H1 (cell line): ENCODE results near the gene SPDYA. TPM values are rescaled to one million over a fixed set of nuclear protein-coding genes. Genes with fewer than 3 reads are reported as not detected.

ENCODE experiments used
- CTCF ChIA-PET: fragments of 300-600 bp; sonication (Branson Sonifier 250); formaldehyde crosslinking; loops from one replicate; lab custom pipeline; 2021; ENCODE audit not compliant: partially characterized antibody; lab: Charles Lee
- POLR2A ChIA-PET: fragments of 300-600 bp; sonication (Branson Sonifier 250); formaldehyde crosslinking; loops from one replicate; lab custom pipeline; 2021; ENCODE audit warnings: inconsistent platforms; ENCODE audit not compliant: partially characterized antibody; lab: Charles Lee
- DNase-seq, 2 experiments: peaks; one replicate each; pipeline versions ENCODE4 v3.0.0 to v3.0.0-alpha.2; 2010 to 2022; ENCODE audit warnings: low spot score in 2 of 2, low read depth in 1 of 2, mixed read lengths in 1 of 2
- FAIRE-seq: peaks from 2 replicates; lab custom pipeline; 2011; peaks lifted over from hg19 to GRCh38; lab: Jason Lieb, UNC
- H2AFZ ChIP-seq: 2 replicates; pipeline ENCODE4 v1.8.1; 2012; ENCODE audit warnings: low read length, inconsistent platforms
- H2AK5ac ChIP-seq: 2 replicates; pipeline ENCODE4 v1.6.1; 2013; ENCODE audit warnings: low read depth, low read length
- H2BK120ac ChIP-seq: replicated peaks from 2 replicates; pipeline ENCODE3; 2013; ENCODE audit warnings: low read depth, low read length, inconsistent platforms
- H2BK12ac ChIP-seq: 2 replicates; pipeline ENCODE4 v1.6.1; 2013; ENCODE audit warnings: low read depth, low read length
- H2BK15ac ChIP-seq: 2 replicates; pipeline ENCODE4 v1.6.1; 2013; ENCODE audit warnings: low read length
- H2BK20ac ChIP-seq: 2 replicates; pipeline ENCODE4 v1.6.1; 2013; ENCODE audit warnings: low read length
- H2BK5ac ChIP-seq: 2 replicates; pipeline ENCODE4 v1.6.1; 2013; ENCODE audit warnings: low read depth, low read length
- H3K14ac ChIP-seq: 2 replicates; pipeline ENCODE4 v1.6.1; 2013; ENCODE audit warnings: inconsistent platforms; ENCODE audit not compliant: insufficient read length
- H3K18ac ChIP-seq: 2 replicates; pipeline ENCODE4 v1.6.1; 2013; ENCODE audit warnings: low read length; ENCODE audit errors: extremely low read depth
- H3K23ac ChIP-seq: 2 replicates; pipeline ENCODE4 v1.6.1; 2013; ENCODE audit warnings: inconsistent platforms; ENCODE audit not compliant: insufficient read length
- H3K23me2 ChIP-seq: 2 replicates; pipeline ENCODE4 v1.6.1; 2013; ENCODE audit warnings: low read depth, low read length
- H3K27ac ChIP-seq: 2 replicates; pipeline ENCODE4 v1.6.1; 2011; ENCODE audit warnings: low read depth, low read length, inconsistent platforms
- H3K27me3 ChIP-seq, 4 experiments: replicated peaks in 1 of 4; 1 replicate in 1 of 4; 2 replicates in 3 of 4; pipeline versions ENCODE4 v1.6.1 to v1.8.1; 2011 to 2013; ENCODE audit warnings: low read length in 3 of 4, mild to moderate bottlenecking in 3 of 4, inconsistent platforms in 2 of 4, mixed read lengths in 2 of 4, moderate library complexity in 1 of 4; ENCODE audit not compliant: control insufficient read depth in 3 of 4, insufficient read depth in 3 of 4; ENCODE audit errors: extremely low read depth in 1 of 4
- H3K36me3 ChIP-seq, 4 experiments: 2 replicates each; pipeline versions ENCODE4 v1.6.1 to v1.8.1; 2011 to 2013; ENCODE audit warnings: mild to moderate bottlenecking in 4 of 4, low read length in 3 of 4, moderate library complexity in 2 of 4, control low read depth in 1 of 4, inconsistent platforms in 1 of 4; ENCODE audit not compliant: insufficient read depth in 4 of 4, control insufficient read depth in 2 of 4
- H3K4ac ChIP-seq: replicated peaks from 2 replicates; pipeline ENCODE3; 2013; ENCODE audit warnings: low read length, low read depth, mixed read lengths, inconsistent platforms; ENCODE audit not compliant: insufficient read length
- H3K4me1 ChIP-seq, 4 experiments: replicated peaks in 1 of 4; 1 replicate in 1 of 4; 2 replicates in 3 of 4; pipeline versions ENCODE4 v1.6.1 to v1.8.1; 2011 to 2013; ENCODE audit warnings: low read length in 3 of 4, inconsistent platforms in 2 of 4, mixed read lengths in 1 of 4; ENCODE audit not compliant: insufficient read depth in 4 of 4, control insufficient read depth in 3 of 4
- H3K4me2 ChIP-seq, 2 experiments: 2 replicates each; pipeline versions ENCODE4 v1.6.1 to v1.8.1; 2011 to 2013; ENCODE audit warnings: low read depth in 2 of 2, low read length in 2 of 2, control low read depth in 1 of 2, inconsistent platforms in 1 of 2, mild to moderate bottlenecking in 1 of 2; ENCODE audit not compliant: insufficient read depth in 1 of 2
- H3K4me3 ChIP-seq, 4 experiments: fragments of 200-600, 300-600 bp in 1 of 4; sonication (generic), shearing (Covaris generic), sonication (Bioruptor Twin) in 1 of 4; 2 replicates each; pipeline versions ENCODE4 v1.5.1 to v1.8.1; 2011 to 2016; ENCODE audit warnings: low read length in 4 of 4, low read depth in 3 of 4, control low read depth in 2 of 4, inconsistent platforms in 2 of 4, mild to moderate bottlenecking in 2 of 4, mixed read lengths in 1 of 4, moderate library complexity in 1 of 4; ENCODE audit not compliant: insufficient read depth in 2 of 4; ENCODE audit errors: extremely low read depth in 1 of 4
- H3K56ac ChIP-seq: replicated peaks from 2 replicates; pipeline ENCODE3; 2013; ENCODE audit warnings: low read depth, mild to moderate bottlenecking, mixed read lengths, low read length, inconsistent platforms; ENCODE audit not compliant: insufficient read length
- H3K79me1 ChIP-seq: 2 replicates; pipeline ENCODE4 v1.6.1; 2013; ENCODE audit warnings: low read depth, low read length, control low read depth
- H3K79me2 ChIP-seq, 2 experiments: 2 replicates each; pipeline versions ENCODE4 v1.6.1 to v1.8.1; 2012 to 2013; ENCODE audit warnings: low read length in 2 of 2, mild to moderate bottlenecking in 2 of 2, inconsistent platforms in 1 of 2; ENCODE audit not compliant: insufficient read depth in 2 of 2, control insufficient read depth in 1 of 2
- H3K9ac ChIP-seq, 4 experiments: replicated peaks in 1 of 4; 1 replicate in 1 of 4; 2 replicates in 3 of 4; pipeline versions ENCODE4 v1.6.1 to v1.8.1; 2011 to 2013; ENCODE audit warnings: low read depth in 3 of 4, low read length in 3 of 4, control low read depth in 2 of 4, mild to moderate bottlenecking in 2 of 4, moderate library complexity in 2 of 4, inconsistent platforms in 1 of 4; ENCODE audit errors: extremely low read depth in 1 of 4
- H3K9me3 ChIP-seq, 2 experiments: 2 replicates each; pipeline versions ENCODE4 v1.6.1 to v1.8.1; 2012 to 2013; ENCODE audit warnings: mild to moderate bottlenecking in 2 of 2, moderate library complexity in 2 of 2, control low read depth in 1 of 2, inconsistent platforms in 1 of 2, low read depth in 1 of 2, low read length in 1 of 2, mixed read lengths in 1 of 2; ENCODE audit not compliant: insufficient read depth in 2 of 2
- H4K20me1 ChIP-seq, 2 experiments: replicated peaks in 1 of 2; 2 replicates each; pipeline versions ENCODE3 to v1.8.1; 2011 to 2013; ENCODE audit warnings: inconsistent platforms in 2 of 2, low read length in 2 of 2, mild to moderate bottlenecking in 1 of 2; ENCODE audit not compliant: insufficient read depth in 2 of 2, control insufficient read depth in 1 of 2
- H4K5ac ChIP-seq: 2 replicates; pipeline ENCODE4 v1.6.1; 2013; ENCODE audit warnings: low read length, low read depth, mixed read lengths, inconsistent platforms; ENCODE audit not compliant: insufficient read length
- H4K8ac ChIP-seq: 2 replicates; pipeline ENCODE4 v1.8.0; 2013; ENCODE audit warnings: mild to moderate bottlenecking, moderate library complexity, low read length, inconsistent platforms; ENCODE audit not compliant: insufficient read depth; ENCODE audit errors: extremely low read depth
- H4K91ac ChIP-seq: replicated peaks from 2 replicates; pipeline ENCODE3; 2013; ENCODE audit warnings: low read length, mixed read lengths, inconsistent platforms; ENCODE audit not compliant: insufficient read length
- CHD1 ChIP-seq: IDR thresholded peaks from 2 replicates; pipeline ENCODE4 v1.6.1; 2012; ENCODE audit warnings: low read depth, low read length, improper control_type of control experiment
- GTF2F1 ChIP-seq: IDR thresholded peaks from 2 replicates; pipeline ENCODE4 v1.6.1; 2012; ENCODE audit warnings: low read depth, low read length, improper control_type of control experiment, borderline replicate concordance
- HDAC2 ChIP-seq, 2 experiments: fragments of 300-600 bp in 1 of 2; sonication (generic) in 1 of 2; IDR thresholded peaks; 2 replicates each; pipeline ENCODE4 v1.6.1; 2011 to 2012; ENCODE audit warnings: low read depth in 2 of 2, low read length in 2 of 2, mild to moderate bottlenecking in 2 of 2, moderate library complexity in 2 of 2, borderline replicate concordance in 1 of 2, inconsistent platforms in 1 of 2
- SP1 ChIP-seq: IDR thresholded peaks from 2 replicates; pipeline ENCODE4 v1.6.1; 2011; ENCODE audit warnings: low read depth, low read length
- WGBS, 2 experiments: shearing (Covaris generic) in 1 of 2; methylation state at CpG; one replicate each; pipeline versions ENCODE4 v1.1.6 to v1.1.7; 2013 to 2015; ENCODE audit warnings: low lambda C conversion rate in 2 of 2, mixed read lengths in 2 of 2, inconsistent platforms in 1 of 2, low coverage in 1 of 2, missing lambda C conversion rate in 1 of 2; ENCODE audit not compliant: insufficient replicate concordance in 2 of 2, insufficient coverage in 1 of 2, insufficient read length in 1 of 2; ENCODE audit errors: extremely low coverage in 1 of 2, missing lambda C conversion rate in 1 of 2; 5-methylcytosine and 5-hydroxymethylcytosine counted together
- polyA plus RNA-seq, 7 experiments: library from polyadenylated mRNA; depleted of rRNA in 3 of 7; stranded (reverse) in 5 of 7; unstranded in 2 of 7; fragments of >200 nt in 5 of 7; fragments of 200-250 nt in 2 of 7; gene quantifications; 1 replicate in 5 of 7; 2 replicates in 1 of 7; 4 replicates in 1 of 7; pipeline versions ENCODE4 v1.2.1 to v1.2.3, GENCODE V29; 2011 to 2013; ENCODE audit warnings: missing spikeins in 2 of 7, mixed read lengths in 2 of 7
- total RNA-seq: library from RNA; stranded (reverse); fragmentation: NEBNext Ultra II Directional; extraction: Animal tissue kit (Norgen Biotek cat#: 25700); gene quantifications from 2 replicates; pipeline ENCODE4 v1.2.1, GENCODE V29; 2021

The SPDYA gene
- total and polyA plus RNA-seq, 2 of the 8 experiments (the other 6 are each of a cell fraction or from before 2014, with no cell fraction given), result 0.12 to 0.35 TPM

DNA sequence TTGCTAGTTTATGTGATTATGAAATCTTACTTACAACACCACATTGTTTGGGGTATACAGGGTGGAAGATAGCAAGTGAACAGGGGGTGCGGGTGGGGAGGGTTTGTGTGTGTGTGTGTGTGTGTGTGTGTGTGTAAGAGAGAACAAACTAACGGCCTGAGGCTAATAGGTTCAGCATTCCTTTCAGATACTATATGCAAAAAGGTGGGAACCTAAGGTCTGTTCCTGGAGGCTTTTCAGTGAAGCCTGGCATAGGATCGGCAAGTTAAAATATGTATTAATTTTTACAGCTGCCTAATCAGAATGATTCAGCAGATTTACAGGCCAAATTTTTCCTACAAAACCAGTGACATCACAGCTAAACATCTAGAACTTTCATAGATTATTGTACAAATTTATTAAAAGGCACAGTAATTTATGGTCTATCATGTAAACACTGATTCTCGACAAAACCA, 7.6 kb upstream of the SPDYA start:
- no peak overlapping the region for H3K14ac ChIP-seq
- no peaks in the 10 kb centered on the region for H3K23me2 ChIP-seq
- no peak overlapping the region for H3K23ac ChIP-seq
- H2BK120ac ChIP-seq, result no peak overlapping the region
- POLR2A ChIA-PET, result interaction anchor here (1.5 kb wide), 1 partner anchor 8 kb away, joined by 3 read pairs; no protein-coding TSS in a partner anchor
- 83% methylated on average over 4 of the region's 4 CpGs; no CpG with 5 or more reads in 1 of the 2 experiments for WGBS, 2 experiments
- CTCF ChIA-PET, result interaction anchor here (1.2 to 1.4 kb wide), 3 partner anchors 13 to 208 kb away, joined by 3 read pairs; no protein-coding TSS in a partner anchor
- FAIRE-seq, result no peak
- peaks cover 0 to 33% (median 13%) of the 10 kb centered on the region in 4 experiments; a peak in 4 of 8 replicates for H3K36me3 ChIP-seq
- no peak overlapping the region for H2AK5ac ChIP-seq
- H3K9me3 ChIP-seq, result no peaks in the 10 kb centered on the region
- H4K20me1 ChIP-seq, result peaks cover 0 to 3% of the 10 kb centered on the region in 2 experiments
- H4K91ac ChIP-seq, result no peak overlapping the region
- H3K79me2 ChIP-seq, result no peaks in the 10 kb centered on the region; a peak in 1 of 4 replicates
- no peak overlapping the region for H3K56ac ChIP-seq
- H4K8ac ChIP-seq, result no peak overlapping the region
- no peak overlapping the region for H2BK12ac ChIP-seq
- no peak overlapping the region for H3K4me2 ChIP-seq
- DNase-seq, result no peak
- H2BK5ac ChIP-seq, result no peak overlapping the region
- H2BK15ac ChIP-seq, result no peak overlapping the region
- no peak overlapping the region for H3K9ac ChIP-seq
- no peaks in the 10 kb centered on the region for H3K27me3 ChIP-seq
- H2AFZ ChIP-seq, result no peak overlapping the region
- no peak overlapping the region for H4K5ac ChIP-seq
- no peak overlapping the region for H2BK20ac ChIP-seq
- no peak overlapping the region for H3K4me3 ChIP-seq
- no peak overlapping the region for H3K4ac ChIP-seq
- no peaks in the 10 kb centered on the region for H3K79me1 ChIP-seq
- H3K27ac ChIP-seq, result no peak overlapping the region
- H3K18ac ChIP-seq, result no peak overlapping the region
- no peaks in the 10 kb centered on the region for H3K4me1 ChIP-seq
- no peak for TF ChIP-seq SP1
- no peak for TF ChIP-seq CHD1
- no peak for TF ChIP-seq GTF2F1
- TF ChIP-seq HDAC2 (IDR thresholded peaks at IDR 0.05; ENCODE audit: borderline replicate concordance in 1 of 2, low read depth in 2 of 2, low read length in 2 of 2), result no peak
